ENCODE data around the gene GC. TPM values are rescaled to one million over a fixed set of nuclear protein-coding genes. Genes with fewer than 3 reads are reported as not detected.
"Not testable (repeated sequence)": the region's sequence is repeated elsewhere in the genome, so short reads cannot be mapped to it uniquely, and the experiment has no call there.

GC gene
- total RNA-seq, 1 donor from 2014 or later: not detected

- TF ChIP-seq CTCF (IDR thresholded peaks at IDR 0.05; ENCODE audit: unreplicated experiment): no peak
- DNase-seq (ENCODE audit: low spot score in 2 of 2, unreplicated experiment in 2 of 2): no peak
- Mint-ChIP-seq H3K27me3 (ENCODE audit: low read depth) (no peaks in the 10 kb centered on the region), H3K36me3 (no peaks in the 10 kb centered on the region), H3K27ac (no peak overlapping the region), H3K4me3 (no peak overlapping the region), H3K4me1 (peaks cover 24% of the 10 kb centered on the region), H3K9me3 (peaks cover 9% of the 10 kb centered on the region)
These were observed 43.9 kb upstream of the GC start for GRCh38 chr4:71827826-71828225.

- no peaks in the 10 kb centered on the region for H3K9me3 Mint-ChIP-seq
- no peaks in the 10 kb centered on the region for H3K36me3 Mint-ChIP-seq
- H3K4me3 Mint-ChIP-seq: no peak overlapping the region
- no peak for DNase-seq (ENCODE audit: low spot score in 2 of 2, unreplicated experiment in 2 of 2)
- H3K27ac Mint-ChIP-seq: no peak overlapping the region
- no peaks in the 10 kb centered on the region for H3K27me3 Mint-ChIP-seq (ENCODE audit: low read depth)
- TF ChIP-seq CTCF (IDR thresholded peaks at IDR 0.05; ENCODE audit: unreplicated experiment): no peak
- H3K4me1 Mint-ChIP-seq: no peaks in the 10 kb centered on the region
These were observed 32.9 kb upstream of the GC start for GRCh38 chr4:71816676-71817303.

GRCh38 chr4:71814433-71814832, 30.6 kb upstream of the GC start:
- Mint-ChIP-seq H3K4me1 (no peaks in the 10 kb centered on the region), H3K9me3 (no peaks in the 10 kb centered on the region), H3K4me3 (no peak overlapping the region), H3K27me3 (ENCODE audit: low read depth) (no peaks in the 10 kb centered on the region), H3K36me3 (no peaks in the 10 kb centered on the region), H3K27ac (no peak overlapping the region)
- DNase-seq (ENCODE audit: low spot score in 2 of 2, unreplicated experiment in 2 of 2): no peak
- TF ChIP-seq CTCF (IDR thresholded peaks at IDR 0.05; ENCODE audit: unreplicated experiment): no peak

- H3K4me3 Mint-ChIP-seq; H3K36me3 Mint-ChIP-seq; H3K27ac Mint-ChIP-seq; H3K4me1 Mint-ChIP-seq; H3K27me3 Mint-ChIP-seq (ENCODE audit: low read depth); DNase-seq (ENCODE audit: low spot score in 2 of 2, unreplicated experiment in 2 of 2): not testable (repeated sequence)
- peaks cover 19% of the 10 kb centered on the region for H3K9me3 Mint-ChIP-seq
These were observed 25.9 kb upstream of the GC start for GRCh38 chr4:71809805-71810204.

GRCh38 chr4:71807469-71807868, 23.6 kb upstream of the GC start:
- Mint-ChIP-seq H3K27ac (no peak overlapping the region), H3K4me3 (no peak overlapping the region), H3K36me3 (no peaks in the 10 kb centered on the region), H3K4me1 (no peaks in the 10 kb centered on the region), H3K27me3 (ENCODE audit: low read depth) (no peaks in the 10 kb centered on the region), H3K9me3 (peaks cover 19% of the 10 kb centered on the region)
- TF ChIP-seq CTCF (IDR thresholded peaks at IDR 0.05; ENCODE audit: unreplicated experiment): no peak
- no peak for DNase-seq (ENCODE audit: low spot score in 2 of 2, unreplicated experiment in 2 of 2)

- not testable (repeated sequence) for H3K4me3 Mint-ChIP-seq; H3K27me3 Mint-ChIP-seq (ENCODE audit: low read depth); H3K4me1 Mint-ChIP-seq; H3K36me3 Mint-ChIP-seq; DNase-seq (ENCODE audit: low spot score in 2 of 2, unreplicated experiment in 2 of 2); H3K27ac Mint-ChIP-seq
- H3K9me3 Mint-ChIP-seq: peaks cover 19% of the 10 kb centered on the region
These were observed 21.4 kb upstream of the GC start for GRCh38 chr4:71805230-71805629.

- not testable (repeated sequence) for H3K27ac Mint-ChIP-seq; H3K4me3 Mint-ChIP-seq; DNase-seq (ENCODE audit: low spot score in 2 of 2, unreplicated experiment in 2 of 2); H3K36me3 Mint-ChIP-seq; H3K4me1 Mint-ChIP-seq; H3K27me3 Mint-ChIP-seq (ENCODE audit: low read depth)
- H3K9me3 Mint-ChIP-seq: peaks cover 19% of the 10 kb centered on the region
These were observed 20.3 kb upstream of the GC start for GRCh38 chr4:71804017-71804697.
